ENCODE results near the gene NDOR1.

Gene NDOR1

DNA sequence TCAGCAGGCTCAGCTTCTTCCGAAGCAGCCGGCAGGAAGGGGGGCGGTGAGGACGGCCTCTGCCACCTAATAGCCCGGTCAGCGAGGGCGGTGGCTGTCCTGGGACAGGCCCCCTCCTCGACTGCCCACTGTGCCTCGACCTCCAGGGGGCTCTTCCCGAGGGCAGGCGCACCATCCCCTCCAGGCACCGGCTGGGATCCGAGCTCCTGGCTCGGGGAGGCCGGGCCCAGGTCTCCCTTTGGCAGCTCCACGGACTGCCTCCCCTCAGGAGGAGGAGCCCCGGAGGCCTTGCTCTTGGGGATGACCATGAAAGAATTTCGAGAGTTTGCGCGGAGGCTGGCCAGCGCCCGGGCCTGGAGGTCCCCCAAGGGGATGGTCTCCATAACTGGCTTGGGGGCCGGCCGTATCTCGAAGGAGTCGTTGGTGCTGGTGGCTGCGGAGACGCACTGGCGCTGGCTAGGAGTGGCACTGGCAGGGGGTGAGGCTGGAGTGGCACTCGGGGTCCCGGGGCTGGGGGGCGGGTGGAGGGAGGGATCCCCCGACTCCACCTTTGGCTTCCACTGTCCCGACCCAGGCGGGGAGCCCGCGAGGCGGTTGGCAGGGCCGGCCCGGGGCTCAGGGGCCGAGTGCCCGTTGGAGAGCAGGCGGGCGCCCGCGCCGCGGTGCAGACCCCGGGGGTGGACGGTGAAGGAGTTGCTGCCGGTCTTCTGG is 5.9 kb upstream of the NDOR1 start:
- TF ChIP-seq, protein P1, sequence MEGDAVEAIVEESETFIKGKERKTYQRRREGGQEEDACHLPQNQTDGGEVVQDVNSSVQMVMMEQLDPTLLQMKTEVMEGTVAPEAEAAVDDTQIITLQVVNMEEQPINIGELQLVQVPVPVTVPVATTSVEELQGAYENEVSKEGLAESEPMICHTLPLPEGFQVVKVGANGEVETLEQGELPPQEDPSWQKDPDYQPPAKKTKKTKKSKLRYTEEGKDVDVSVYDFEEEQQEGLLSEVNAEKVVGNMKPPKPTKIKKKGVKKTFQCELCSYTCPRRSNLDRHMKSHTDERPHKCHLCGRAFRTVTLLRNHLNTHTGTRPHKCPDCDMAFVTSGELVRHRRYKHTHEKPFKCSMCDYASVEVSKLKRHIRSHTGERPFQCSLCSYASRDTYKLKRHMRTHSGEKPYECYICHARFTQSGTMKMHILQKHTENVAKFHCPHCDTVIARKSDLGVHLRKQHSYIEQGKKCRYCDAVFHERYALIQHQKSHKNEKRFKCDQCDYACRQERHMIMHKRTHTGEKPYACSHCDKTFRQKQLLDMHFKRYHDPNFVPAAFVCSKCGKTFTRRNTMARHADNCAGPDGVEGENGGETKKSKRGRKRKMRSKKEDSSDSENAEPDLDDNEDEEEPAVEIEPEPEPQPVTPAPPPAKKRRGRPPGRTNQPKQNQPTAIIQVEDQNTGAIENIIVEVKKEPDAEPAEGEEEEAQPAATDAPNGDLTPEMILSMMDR (IDR thresholded peaks at IDR 0.05; ENCODE audit: low read depth, low read length, missing control alignments) = no peak
- peak overlapping the region; percentile 67 for H3K4me3 ChIP-seq (ENCODE audit: low read depth, low read length)
- no peak for DNase-seq (ENCODE audit: low read depth)

DNA sequence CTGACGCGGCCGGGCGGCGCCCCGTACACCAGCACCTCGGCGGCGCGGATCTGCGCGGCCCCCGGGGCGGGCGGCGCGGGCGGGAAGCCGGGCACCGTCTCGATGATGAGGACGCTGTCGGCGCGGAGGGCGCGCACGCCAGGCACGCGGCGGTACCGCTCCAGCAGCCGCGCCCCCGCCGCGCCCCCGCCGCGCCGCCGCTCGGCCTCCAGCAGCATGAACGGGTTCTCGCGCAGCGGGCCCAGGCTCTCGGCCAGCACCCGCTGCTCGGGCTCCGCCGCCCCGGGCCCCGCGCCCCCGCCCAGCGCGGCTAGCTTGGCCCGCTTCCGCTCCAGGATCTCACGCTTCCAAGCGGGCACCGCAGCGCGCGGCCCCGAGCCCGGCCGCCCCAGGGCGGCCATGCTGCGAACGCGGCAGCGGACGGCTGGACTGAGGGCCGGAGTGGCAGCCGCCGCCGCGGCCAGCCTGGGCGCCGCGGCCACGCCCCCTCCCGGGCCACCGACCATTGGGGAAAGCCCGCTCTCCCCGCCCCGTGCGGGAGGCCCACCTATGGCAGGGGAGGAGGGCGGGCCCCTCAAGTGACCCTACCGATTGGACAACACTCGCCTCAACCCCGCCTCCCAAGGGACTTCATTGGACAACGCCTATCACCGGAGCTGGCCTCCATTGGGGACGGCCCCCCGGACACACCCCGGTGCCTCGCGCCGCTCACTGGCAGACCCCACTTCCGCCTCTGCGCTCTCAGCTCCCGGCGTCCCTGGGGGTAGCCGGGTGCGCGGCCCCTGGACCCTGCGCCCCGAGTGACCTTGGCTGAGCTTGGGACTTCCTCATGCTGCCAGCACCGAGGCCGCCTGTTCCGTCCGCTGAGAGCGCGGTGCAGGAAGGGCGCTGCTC is 4.9 kb upstream of the NDOR1 start, which contains the start of gene TPRN:
Gene TPRN, minus strand, starts transcription at position 431 of the 894 bp plus-strand sequence. Its CDS starts 30 bp downstream, at position 401.
- peak within 1 kb of the TSS; percentile 67 for H3K4me3 ChIP-seq (ENCODE audit: low read depth, low read length)
- peak; percentile 98 for DNase-seq (ENCODE audit: low read depth)
- TF ChIP-seq, protein P1 (IDR thresholded peaks at IDR 0.05; ENCODE audit: low read depth, low read length, missing control alignments) = no peak

DNA sequence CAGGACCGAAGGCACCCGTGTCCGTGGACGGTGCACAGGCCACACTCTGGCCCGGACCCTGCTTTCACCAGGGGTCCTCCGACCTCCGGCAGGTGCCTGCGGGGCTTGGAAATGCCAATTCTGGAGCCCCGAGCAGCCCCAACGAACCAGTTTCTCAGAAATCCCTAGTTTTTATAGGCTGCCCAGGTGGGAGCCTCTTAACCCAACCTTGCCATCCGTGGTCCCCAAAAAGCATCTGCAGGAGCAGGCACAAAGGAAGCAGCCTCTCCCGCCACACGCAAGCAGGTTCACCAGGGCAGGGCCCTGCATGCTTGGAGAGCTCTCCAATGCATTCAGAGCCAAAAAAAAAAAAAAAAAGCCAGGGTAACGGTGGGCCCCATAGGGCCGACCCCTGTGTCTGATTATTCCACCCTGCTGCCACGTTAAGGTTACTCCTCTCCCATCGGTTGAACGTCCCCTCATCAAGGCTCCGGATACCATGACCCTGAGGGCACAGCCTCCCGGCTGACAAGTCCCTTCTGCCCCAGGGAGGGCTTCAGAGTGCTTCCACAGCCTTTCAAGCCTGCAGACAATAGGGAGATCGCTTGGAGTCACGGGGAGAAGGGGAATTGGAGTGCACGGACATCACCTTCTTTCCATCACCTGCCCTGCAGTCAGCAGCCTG is 4.2 kb upstream of the NDOR1 start:
- peak overlapping the region; percentile 67 for H3K4me3 ChIP-seq (ENCODE audit: low read depth, low read length)
- TF ChIP-seq, protein P1 (IDR thresholded peaks at IDR 0.05; ENCODE audit: low read depth, low read length, missing control alignments) = no peak
- DNase-seq (ENCODE audit: low read depth) = no peak

DNA sequence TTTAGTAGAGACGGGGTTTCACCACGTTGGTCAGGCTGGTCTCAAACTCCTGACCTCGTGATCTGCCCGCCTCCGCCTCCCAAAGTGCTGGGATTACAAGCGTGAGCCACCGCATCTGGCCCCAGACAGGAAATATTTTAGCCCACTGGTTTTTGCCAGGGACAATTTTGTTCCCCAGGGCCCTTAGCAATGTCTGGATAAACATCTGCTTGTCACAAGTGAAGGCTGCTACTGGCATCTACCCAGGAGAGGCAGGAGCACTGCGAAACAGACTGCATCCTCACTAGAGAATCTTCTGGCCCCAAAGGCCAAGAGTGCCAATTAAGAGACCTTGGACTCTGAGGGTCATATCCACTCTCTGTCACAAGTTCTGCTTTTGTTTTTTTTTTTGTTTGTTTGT is 2.5 kb upstream of the NDOR1 start:
- TF ChIP-seq, protein P1 (IDR thresholded peaks at IDR 0.05; ENCODE audit: low read depth, low read length, missing control alignments) = no peak
- H3K4me3 ChIP-seq (ENCODE audit: low read depth, low read length) = no peak overlapping the region
- no peak for DNase-seq (ENCODE audit: low read depth)

DNA sequence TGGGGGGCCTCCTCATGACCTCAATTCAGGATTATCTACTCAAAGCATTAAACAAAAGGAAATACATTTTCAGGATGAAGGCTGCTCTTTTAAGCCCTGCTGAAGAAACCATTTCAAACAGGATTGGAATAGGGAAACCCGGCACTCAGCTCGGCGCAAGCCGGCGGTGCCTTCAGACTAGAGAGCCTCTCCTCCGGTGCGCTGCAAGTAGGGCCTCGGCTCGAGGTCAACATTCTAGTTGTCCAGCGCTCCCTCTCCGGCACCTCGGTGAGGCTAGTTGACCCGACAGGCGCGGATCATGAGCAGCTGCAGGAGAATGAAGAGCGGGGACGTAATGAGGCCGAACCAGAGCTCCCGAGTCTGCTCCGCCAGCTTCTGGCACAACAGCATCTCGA is 772 bp upstream of the NDOR1 start:
- TF ChIP-seq, protein P1 (IDR thresholded peaks at IDR 0.05; ENCODE audit: low read depth, low read length, missing control alignments) = no peak
- no peak for DNase-seq (ENCODE audit: low read depth)
- peak overlapping the region; percentile 93 for H3K4me3 ChIP-seq (ENCODE audit: low read depth, low read length)

DNA sequence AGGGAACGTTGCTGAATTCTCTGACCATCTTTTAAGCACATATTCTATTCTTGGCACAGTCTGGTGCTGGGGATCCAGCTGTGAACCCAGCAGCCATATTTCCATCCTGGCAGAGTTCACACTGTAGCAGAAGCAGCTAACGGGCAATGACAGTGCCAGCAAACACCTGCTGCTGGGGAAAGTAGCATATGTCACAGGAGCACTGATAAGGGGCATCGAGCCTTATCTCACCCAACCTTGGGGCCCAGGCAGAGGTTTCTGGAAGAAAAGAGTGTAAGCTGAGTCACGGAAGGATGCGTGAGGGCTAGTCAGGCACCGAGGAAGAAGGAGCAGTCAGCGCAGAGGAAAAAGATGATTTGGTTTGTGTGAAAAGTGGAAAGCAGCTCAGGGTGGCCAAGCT is 1.1 kb downstream of the NDOR1 start:
- no peak for DNase-seq (ENCODE audit: low read depth)
- H3K4me3 ChIP-seq (ENCODE audit: low read depth, low read length) = peak overlapping the region; percentile 93
- TF ChIP-seq, protein P1 (IDR thresholded peaks at IDR 0.05; ENCODE audit: low read depth, low read length, missing control alignments) = no peak
